Measurements from ENCODE around the gene PRRT4. TPM values are rescaled to one million over a fixed set of nuclear protein-coding genes. Genes with fewer than 3 reads are reported as not detected.

The PRRT4 gene
- total RNA-seq, 2 donors from 2014 or later = 2.2 to 3.7 TPM

GRCh38 chr7:128353610-128354009, 7.9 kb downstream of the PRRT4 start:
- ATAC-seq (ENCODE audit: insufficient number of reproducible peaks, low FRiP score, low read depth) (no peak), DNase-seq (ENCODE audit: low spot score) (no peak)
- H3K4me1 ChIP-seq (ENCODE audit: control insufficient read depth in 1 of 2, low read depth in 2 of 2) = peaks cover 6 to 15% of the 10 kb centered on the region in 2 donors
- no peak overlapping the region for H3K27ac ChIP-seq
- H3K9me3 ChIP-seq = no peaks in the 10 kb centered on the region
- no peak overlapping the region for H3K4me3 ChIP-seq
- TF ChIP-seq, protein P1, sequence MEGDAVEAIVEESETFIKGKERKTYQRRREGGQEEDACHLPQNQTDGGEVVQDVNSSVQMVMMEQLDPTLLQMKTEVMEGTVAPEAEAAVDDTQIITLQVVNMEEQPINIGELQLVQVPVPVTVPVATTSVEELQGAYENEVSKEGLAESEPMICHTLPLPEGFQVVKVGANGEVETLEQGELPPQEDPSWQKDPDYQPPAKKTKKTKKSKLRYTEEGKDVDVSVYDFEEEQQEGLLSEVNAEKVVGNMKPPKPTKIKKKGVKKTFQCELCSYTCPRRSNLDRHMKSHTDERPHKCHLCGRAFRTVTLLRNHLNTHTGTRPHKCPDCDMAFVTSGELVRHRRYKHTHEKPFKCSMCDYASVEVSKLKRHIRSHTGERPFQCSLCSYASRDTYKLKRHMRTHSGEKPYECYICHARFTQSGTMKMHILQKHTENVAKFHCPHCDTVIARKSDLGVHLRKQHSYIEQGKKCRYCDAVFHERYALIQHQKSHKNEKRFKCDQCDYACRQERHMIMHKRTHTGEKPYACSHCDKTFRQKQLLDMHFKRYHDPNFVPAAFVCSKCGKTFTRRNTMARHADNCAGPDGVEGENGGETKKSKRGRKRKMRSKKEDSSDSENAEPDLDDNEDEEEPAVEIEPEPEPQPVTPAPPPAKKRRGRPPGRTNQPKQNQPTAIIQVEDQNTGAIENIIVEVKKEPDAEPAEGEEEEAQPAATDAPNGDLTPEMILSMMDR (IDR thresholded peaks at IDR 0.05) = no peak
- H3K36me3 ChIP-seq = no peaks in the 10 kb centered on the region
- no peaks in the 10 kb centered on the region for H3K27me3 ChIP-seq (replicated peaks; ENCODE audit: insufficient read depth)

DNA sequence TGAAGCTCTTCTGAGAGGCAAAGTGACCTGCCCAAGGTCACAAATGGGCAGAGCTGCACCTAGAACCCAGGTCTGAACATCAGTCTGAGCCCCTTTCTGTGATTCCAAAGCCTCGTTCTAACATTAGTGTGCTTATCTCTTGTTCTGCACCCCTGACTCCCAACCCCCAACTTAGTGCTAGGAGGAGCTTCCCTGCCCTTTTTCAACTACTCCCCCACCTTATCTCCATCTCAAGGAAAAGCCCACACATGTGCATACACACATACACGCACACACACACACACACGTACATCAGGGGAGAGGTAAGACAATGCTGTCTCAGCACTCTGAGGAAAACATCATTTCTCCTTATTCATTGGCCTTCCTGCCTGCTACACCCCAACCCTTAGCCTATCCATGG, 8.3 kb downstream of the PRRT4 start:
- TF ChIP-seq, protein P1 (IDR thresholded peaks at IDR 0.05) = no peak
- ATAC-seq (ENCODE audit: insufficient number of reproducible peaks, low FRiP score, low read depth) (no peak), DNase-seq (ENCODE audit: low spot score) (no peak)
- Histone ChIP-seq H3K4me1 (ENCODE audit: control insufficient read depth in 1 of 2, low read depth in 2 of 2) (peaks cover 6 to 15% of the 10 kb centered on the region in 2 donors), H3K4me3 (no peak overlapping the region), H3K27me3 (replicated peaks; ENCODE audit: insufficient read depth) (no peaks in the 10 kb centered on the region), H3K9me3 (no peaks in the 10 kb centered on the region), H3K27ac (no peak overlapping the region), H3K36me3 (no peaks in the 10 kb centered on the region)

DNA sequence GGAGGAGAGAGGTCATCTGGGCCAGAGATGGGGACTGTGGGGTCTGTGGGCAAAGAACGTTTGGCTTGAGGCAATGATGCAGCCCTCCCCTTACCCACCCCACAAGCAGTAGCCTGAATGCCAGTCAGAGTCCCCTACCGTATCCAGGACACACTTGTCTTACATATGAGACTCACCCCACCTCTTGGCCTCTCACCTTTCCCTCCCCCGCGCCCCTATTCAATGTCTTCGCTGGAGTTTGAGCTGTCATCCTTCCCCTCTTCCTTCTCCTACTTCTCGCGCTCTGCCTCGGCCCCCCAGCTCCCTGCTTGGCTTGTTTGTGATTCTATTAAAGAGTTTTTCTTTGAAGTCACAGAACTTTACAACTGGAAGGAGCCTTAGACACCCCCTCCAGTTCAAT, 8.9 kb downstream of the PRRT4 start:
- no peak overlapping the region for H3K27ac ChIP-seq
- peaks cover 6 to 15% of the 10 kb centered on the region in 2 donors for H3K4me1 ChIP-seq (ENCODE audit: control insufficient read depth in 1 of 2, low read depth in 2 of 2)
- ATAC-seq (ENCODE audit: insufficient number of reproducible peaks, low FRiP score, low read depth) (no peak), DNase-seq (ENCODE audit: low spot score) (no peak)
- H3K27me3 ChIP-seq (replicated peaks; ENCODE audit: insufficient read depth) = no peaks in the 10 kb centered on the region
- H3K4me3 ChIP-seq = peak overlapping the region; percentile 66
- H3K36me3 ChIP-seq = no peaks in the 10 kb centered on the region
- no peaks in the 10 kb centered on the region for H3K9me3 ChIP-seq
- TF ChIP-seq, protein P1 (IDR thresholded peaks at IDR 0.05) = no peak

GRCh38 chr7:128352153-128352537, 9.3 kb downstream of the PRRT4 start:
- TF ChIP-seq, protein P1 (IDR thresholded peaks at IDR 0.05) = peak; percentile 63
- Histone ChIP-seq H3K27me3 (replicated peaks; ENCODE audit: insufficient read depth) (no peaks in the 10 kb centered on the region), H3K9me3 (no peaks in the 10 kb centered on the region), H3K4me1 (ENCODE audit: control insufficient read depth in 1 of 2, low read depth in 2 of 2) (peaks cover 6 to 15% of the 10 kb centered on the region in 2 donors), H3K4me3 (peak overlapping the region; percentile 66), H3K27ac (no peak overlapping the region), H3K36me3 (no peaks in the 10 kb centered on the region)
- DNase-seq (ENCODE audit: low spot score) = no peak
- ATAC-seq (ENCODE audit: insufficient number of reproducible peaks, low FRiP score, low read depth) = peak; percentile 30

DNA sequence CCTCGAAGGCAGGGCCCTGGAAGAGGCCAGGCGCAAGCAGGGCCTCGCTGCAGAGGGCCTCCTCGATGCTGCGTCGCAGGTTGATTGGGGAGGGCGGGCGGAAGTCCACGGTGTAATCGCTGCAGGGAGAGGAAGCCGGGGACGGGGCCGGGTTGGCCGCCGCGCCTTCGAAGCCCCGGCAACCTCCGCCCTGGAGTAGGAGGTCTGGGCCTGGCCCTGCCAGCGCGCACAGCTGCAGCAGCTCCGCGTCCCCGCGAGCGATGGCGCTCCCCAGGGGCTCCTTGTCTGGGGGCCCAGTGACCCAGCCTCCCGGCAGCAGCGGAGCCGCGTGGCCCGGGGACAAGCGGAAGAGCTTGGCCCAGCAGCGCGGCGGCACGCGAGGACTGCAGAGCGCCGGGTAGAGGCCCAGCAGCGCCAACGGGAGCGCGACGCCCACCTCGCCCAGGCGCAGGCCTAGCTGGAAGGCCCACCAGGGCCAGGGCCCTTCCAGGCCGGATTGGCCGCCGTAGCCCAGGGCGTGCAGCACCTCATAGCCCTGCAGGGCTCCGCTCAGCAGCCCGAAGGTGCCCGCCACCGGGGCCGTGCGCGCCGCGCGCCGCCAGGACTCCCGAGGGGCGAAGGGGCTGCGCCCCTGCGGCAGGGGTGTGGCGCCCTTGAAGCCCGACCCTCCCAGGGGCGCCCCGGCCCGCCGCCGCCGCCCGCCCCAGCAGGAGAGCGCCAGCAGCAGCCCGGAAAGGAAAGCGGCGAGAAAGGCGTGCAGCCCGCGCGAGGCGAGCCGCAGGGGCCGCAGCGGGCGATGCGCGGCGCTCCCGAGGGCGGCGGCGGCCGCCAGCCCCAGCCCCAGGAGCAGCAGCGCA, 10.0 kb downstream of the PRRT4 start:
- peaks cover 6 to 15% of the 10 kb centered on the region in 2 donors for H3K4me1 ChIP-seq (ENCODE audit: control insufficient read depth in 1 of 2, low read depth in 2 of 2)
- DNase-seq (ENCODE audit: low spot score) = no peak
- no peaks in the 10 kb centered on the region for H3K9me3 ChIP-seq
- TF ChIP-seq, protein P1 (IDR thresholded peaks at IDR 0.05) = no peak
- H3K36me3 ChIP-seq = no peaks in the 10 kb centered on the region
- H3K27ac ChIP-seq = no peak overlapping the region
- no peaks in the 10 kb centered on the region for H3K27me3 ChIP-seq (replicated peaks; ENCODE audit: insufficient read depth)
- ATAC-seq (ENCODE audit: insufficient number of reproducible peaks, low FRiP score, low read depth) = peak; percentile 17
- peak overlapping the region; percentile 66 for H3K4me3 ChIP-seq

Data from thoracic aorta (tissue), 2 donors.